SK-N-SH treated with all-trans-retinoic acid at 6 μM for 48 hours (cell line): Measurements from ENCODE around the gene SLC45A1.

Source experiments
- ARNTL ChIP-seq: fragments of 450-650 bp; formaldehyde crosslinking; IDR thresholded peaks from 2 replicates; pipeline ENCODE4 v1.5.0; 2020; ENCODE audit warnings: low read depth, mild to moderate bottlenecking, moderate library complexity, borderline replicate concordance
- OSR1 ChIP-seq: fragments of 250-450 bp; sonication (Bioruptor Pico); IDR thresholded peaks from 2 replicates; pipeline ENCODE4 v1.8.0; 2022; ENCODE audit warnings: moderate library complexity, mild to moderate bottlenecking, inconsistent platforms
- PATZ1 ChIP-seq: fragments of 250-450 bp; sonication (Bioruptor Pico); IDR thresholded peaks from 2 replicates; pipeline ENCODE4 v1.8.0; 2020; ENCODE audit warnings: mild to moderate bottlenecking, moderate library complexity, borderline replicate concordance
- POU6F1 ChIP-seq: fragments of 250-450 bp; sonication (Bioruptor Pico); IDR thresholded peaks from 2 replicates; pipeline ENCODE4 v1.8.0; 2021; ENCODE audit warnings: low read depth, mild to moderate bottlenecking, moderate library complexity, borderline replicate concordance
- TSHZ2 ChIP-seq: fragments of 250-450 bp; sonication (Bioruptor Pico); IDR thresholded peaks from 2 replicates; pipeline ENCODE4 v1.5.0; 2020; ENCODE audit warnings: mild to moderate bottlenecking, moderate library complexity
- ZFP3 ChIP-seq: fragments of 250-450 bp; sonication (Bioruptor Pico); IDR thresholded peaks from 2 replicates; pipeline ENCODE4 v1.5.0; 2020; ENCODE audit warnings: mild to moderate bottlenecking, moderate library complexity

GRCh38 chr1:8274352-8274751 lies 43.6 kb upstream of the SLC45A1 start:
- TF ChIP-seq PATZ1, result no peak
- TF ChIP-seq ZFP3 (CRISPR knock-in tag), result no peak
- no peak for TF ChIP-seq ARNTL (CRISPR knock-in tag)
- no peak for TF ChIP-seq OSR1
- TF ChIP-seq TSHZ2, result no peak
- no peak for TF ChIP-seq POU6F1
